Endodermal cell (in vitro differentiated cells): ENCODE data around the gene NDUFAB1. TPM values are rescaled to one million over a fixed set of nuclear protein-coding genes. Genes with fewer than 3 reads are reported as not detected.

Source experiments
- DNase-seq: peaks from one replicate; pipeline ENCODE4 v3.0.0-alpha.2; 2017
- H3K27ac ChIP-seq: 2 replicates; pipeline ENCODE4 v1.5.1; 2013; ENCODE audit warnings: mild to moderate bottlenecking, low read depth, low read length, moderate library complexity
- H3K27me3 ChIP-seq: 2 replicates; pipeline ENCODE4 v1.6.1; 2013; ENCODE audit warnings: mild to moderate bottlenecking, low read length, moderate library complexity; ENCODE audit not compliant: insufficient read depth, control insufficient read depth, poor library complexity, severe bottlenecking
- H3K36me3 ChIP-seq: 2 replicates; pipeline ENCODE4 v1.7.0; 2013; ENCODE audit warnings: mild to moderate bottlenecking, low read length, moderate library complexity; ENCODE audit not compliant: control insufficient read depth, insufficient read depth
- H3K4me1 ChIP-seq: one replicate; pipeline ENCODE4 v1.7.0; 2013; ENCODE audit warnings: low read length; ENCODE audit not compliant: control insufficient read depth, insufficient read depth
- H3K4me3 ChIP-seq: 2 replicates; pipeline ENCODE4 v1.5.1; 2013; ENCODE audit warnings: mild to moderate bottlenecking, low read length, moderate library complexity
- H3K9ac ChIP-seq: 2 replicates; pipeline ENCODE4 v1.6.1; 2013; ENCODE audit warnings: mild to moderate bottlenecking, low read length, moderate library complexity; ENCODE audit not compliant: poor library complexity, severe bottlenecking; ENCODE audit errors: extremely low read depth
- H3K9me3 ChIP-seq: 2 replicates; pipeline ENCODE4 v1.6.1; 2013; ENCODE audit warnings: mild to moderate bottlenecking, low read length, moderate library complexity; ENCODE audit not compliant: control insufficient read depth
- H3K27ac Mint-ChIP-seq: 2 replicates; pipeline ENCODE4 v1.8.0; 2020; ENCODE audit warnings: mixed read lengths
- H3K27me3 Mint-ChIP-seq: 2 replicates; pipeline ENCODE4 v1.8.0; 2021; ENCODE audit warnings: mild to moderate bottlenecking, mixed read lengths; ENCODE audit not compliant: insufficient read depth
- H3K36me3 Mint-ChIP-seq: 2 replicates; pipeline ENCODE4 v1.8.0; 2020; ENCODE audit warnings: low read depth, mixed read lengths
- H3K4me1 Mint-ChIP-seq: 2 replicates; pipeline ENCODE4 v1.8.0; 2020; ENCODE audit warnings: mixed read lengths
- H3K4me3 Mint-ChIP-seq: 2 replicates; pipeline ENCODE4 v1.8.0; 2020; ENCODE audit warnings: mild to moderate bottlenecking, moderate library complexity, mixed read lengths
- H3K9me3 Mint-ChIP-seq: 2 replicates; pipeline ENCODE4 v1.8.0; 2020; ENCODE audit warnings: mild to moderate bottlenecking, mixed read lengths
- WGBS, 2 experiments: methylation state at CpG; one replicate each; pipeline versions ENCODE4 v1.1.5 to v1.1.7; 2013; ENCODE audit warnings: missing lambda C conversion rate in 2 of 2, mixed read lengths in 1 of 2; ENCODE audit not compliant: insufficient coverage in 1 of 2, insufficient read length in 1 of 2; 5-methylcytosine and 5-hydroxymethylcytosine counted together
- total RNA-seq, 2 donors: library from RNA; stranded (reverse); fragmentation: NEBNext Ultra II Directional in 1 of 2; extraction: Animal tissue kit (Norgen Biotek cat#: 25700) in 1 of 2; gene quantifications; 2 replicates in 1 of 2; 3 replicates in 1 of 2; pipeline ENCODE4 v1.2.1, GENCODE V29; 2021
- TF ChIP-seq, protein P1 (sequence below): fragments of 200-600 bp; sonication (generic); conservative IDR thresholded peaks from 2 replicates; pipeline ENCODE4 v1.5.0; 2021; ENCODE audit warnings: antibody characterized with exemption, mild to moderate bottlenecking

NDUFAB1 gene
- total RNA-seq, 2 donors from 2014 or later, result 106 to 120 TPM

DNA sequence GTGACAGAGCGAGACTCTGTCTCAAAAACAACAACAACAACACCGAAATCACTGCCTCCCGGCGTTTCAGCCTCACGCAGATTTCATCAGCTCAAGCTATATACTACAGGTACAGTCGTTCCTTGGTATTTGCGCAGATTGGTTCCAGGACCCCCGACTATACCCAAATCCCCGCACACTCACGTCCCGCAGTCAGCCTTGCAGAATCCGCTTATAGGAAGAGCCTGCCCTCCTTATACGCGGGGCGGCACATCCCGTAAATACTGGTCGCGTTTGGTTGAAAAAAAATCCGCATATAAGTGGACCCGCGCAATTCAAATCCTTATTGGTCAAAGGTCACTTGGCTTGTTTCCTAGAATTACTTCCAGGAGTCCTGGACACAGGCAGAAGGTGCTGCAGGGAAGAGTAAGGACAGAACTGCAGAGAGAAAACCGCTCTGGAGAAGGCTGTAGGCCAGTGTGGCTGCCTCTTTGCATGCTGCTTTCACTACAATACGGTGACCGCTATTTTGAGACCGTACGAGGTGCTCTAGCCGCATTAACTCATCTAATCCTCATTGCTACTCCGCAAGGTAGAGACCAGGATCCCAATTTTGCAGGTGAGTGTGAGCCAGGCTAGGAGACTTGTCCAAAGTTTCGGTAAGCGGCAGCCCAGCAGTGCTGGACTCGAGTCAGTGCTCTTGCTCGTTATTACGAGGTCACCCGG is 718 bp downstream of the NDUFAB1 start:
- Mint-ChIP-seq H3K9me3 (no peaks in the 10 kb centered on the region), H3K27ac (peak overlapping the region; percentile 58), H3K36me3 (peaks cover 29% of the 10 kb centered on the region), H3K27me3 (no peaks in the 10 kb centered on the region), H3K4me3 (peak overlapping the region; percentile 81), H3K4me1 (peaks cover 14% of the 10 kb centered on the region)
- WGBS, 2 experiments, result 21 to 34% methylated on average over 20 to 34 of the region's 34 CpGs
- Histone ChIP-seq H3K27ac (peak overlapping the region; percentile 74), H3K36me3 (peaks cover 30% of the 10 kb centered on the region), H3K4me1 (peaks cover 2% of the 10 kb centered on the region), H3K9ac (peak overlapping the region; percentile 91), H3K4me3 (peak overlapping the region; percentile 100), H3K27me3 (no peaks in the 10 kb centered on the region), H3K9me3 (no peaks in the 10 kb centered on the region)
- no peak for DNase-seq
- TF ChIP-seq, protein P1, sequence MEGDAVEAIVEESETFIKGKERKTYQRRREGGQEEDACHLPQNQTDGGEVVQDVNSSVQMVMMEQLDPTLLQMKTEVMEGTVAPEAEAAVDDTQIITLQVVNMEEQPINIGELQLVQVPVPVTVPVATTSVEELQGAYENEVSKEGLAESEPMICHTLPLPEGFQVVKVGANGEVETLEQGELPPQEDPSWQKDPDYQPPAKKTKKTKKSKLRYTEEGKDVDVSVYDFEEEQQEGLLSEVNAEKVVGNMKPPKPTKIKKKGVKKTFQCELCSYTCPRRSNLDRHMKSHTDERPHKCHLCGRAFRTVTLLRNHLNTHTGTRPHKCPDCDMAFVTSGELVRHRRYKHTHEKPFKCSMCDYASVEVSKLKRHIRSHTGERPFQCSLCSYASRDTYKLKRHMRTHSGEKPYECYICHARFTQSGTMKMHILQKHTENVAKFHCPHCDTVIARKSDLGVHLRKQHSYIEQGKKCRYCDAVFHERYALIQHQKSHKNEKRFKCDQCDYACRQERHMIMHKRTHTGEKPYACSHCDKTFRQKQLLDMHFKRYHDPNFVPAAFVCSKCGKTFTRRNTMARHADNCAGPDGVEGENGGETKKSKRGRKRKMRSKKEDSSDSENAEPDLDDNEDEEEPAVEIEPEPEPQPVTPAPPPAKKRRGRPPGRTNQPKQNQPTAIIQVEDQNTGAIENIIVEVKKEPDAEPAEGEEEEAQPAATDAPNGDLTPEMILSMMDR, result no peak

- no peaks in the 10 kb centered on the region for H3K27me3 Mint-ChIP-seq
- peak overlapping the region; percentile 81 for H3K4me3 Mint-ChIP-seq
- H3K9me3 ChIP-seq, result no peaks in the 10 kb centered on the region
- DNase-seq, result no peak
- WGBS, 2 experiments, result 96 to 97% methylated on average over 11 to 12 of the region's 12 CpGs
- H3K4me1 ChIP-seq, result peaks cover 2% of the 10 kb centered on the region
- H3K9me3 Mint-ChIP-seq, result no peaks in the 10 kb centered on the region
- H3K9ac ChIP-seq, result no peak overlapping the region
- no peak overlapping the region for H3K27ac Mint-ChIP-seq
- peaks cover 9% of the 10 kb centered on the region for H3K4me1 Mint-ChIP-seq
- no peaks in the 10 kb centered on the region for H3K27me3 ChIP-seq
- no peak overlapping the region for H3K4me3 ChIP-seq
- H3K36me3 ChIP-seq, result peaks cover 42% of the 10 kb centered on the region
- no peak overlapping the region for H3K27ac ChIP-seq
- TF ChIP-seq, protein P1, result no peak
- peaks cover 38% of the 10 kb centered on the region for H3K36me3 Mint-ChIP-seq
Measured at GRCh38 chr16:23594186-23594585, 1.9 kb downstream of the NDUFAB1 start.

GRCh38 chr16:23590181-23590580 is 5.9 kb downstream of the NDUFAB1 start:
- Histone ChIP-seq H3K4me3 (no peak overlapping the region), H3K36me3 (peaks cover 80% of the 10 kb centered on the region), H3K9ac (no peak overlapping the region), H3K4me1 (no peaks in the 10 kb centered on the region), H3K27me3 (no peaks in the 10 kb centered on the region), H3K9me3 (no peaks in the 10 kb centered on the region), H3K27ac (no peak overlapping the region)
- DNase-seq, result no peak
- H3K27me3 Mint-ChIP-seq, result no peaks in the 10 kb centered on the region
- TF ChIP-seq, protein P1, result no peak
- H3K27ac Mint-ChIP-seq, result no peak overlapping the region
- H3K36me3 Mint-ChIP-seq, result peaks cover 67% of the 10 kb centered on the region
- H3K9me3 Mint-ChIP-seq, result no peaks in the 10 kb centered on the region
- 93 to 95% methylated on average over 3 of the region's 3 CpGs for WGBS, 2 experiments
- H3K4me3 Mint-ChIP-seq, result no peak overlapping the region
- H3K4me1 Mint-ChIP-seq, result peaks cover 3% of the 10 kb centered on the region
